K562 (cell line): Measurements from ENCODE around the gene FKBP8.
"Not testable (repeated sequence)": the region's sequence is repeated elsewhere in the genome, so short reads cannot be mapped to it uniquely, and the experiment has no call there.

Experiments used
- MAX ChIP-seq: sonication (generic); formaldehyde crosslinking; IDR thresholded peaks from 2 replicates; pipeline ENCODE4 v1.9.0; 2022; ENCODE audit warnings: mild to moderate bottlenecking, missing genetic modification reagents
- MBD2 ChIP-seq: sonication (generic); IDR thresholded peaks from 2 replicates; pipeline ENCODE4 v1.6.1; 2016; ENCODE audit warnings: low read depth, borderline replicate concordance
- MYC ChIP-seq, 2 experiments: fragments of 250-450 bp in 1 of 2; sonication (Bioruptor Pico) in 1 of 2; IDR thresholded peaks; 2 replicates each; pipeline versions ENCODE4 v1.5.1 to v1.6.1; 2012 to 2021; ENCODE audit warnings: low read depth in 2 of 2, borderline replicate concordance in 1 of 2, improper control_type of control experiment in 1 of 2, low read length in 1 of 2, mild to moderate bottlenecking in 1 of 2, moderate library complexity in 1 of 2
- NR2C2 ChIP-seq, 2 experiments: fragments of 200-800 bp in 1 of 2; sonication (Bioruptor generic) in 1 of 2; sonication (generic) in 1 of 2; formaldehyde crosslinking in 1 of 2; IDR thresholded peaks; 2 replicates each; pipeline versions ENCODE4 v1.6.1 to v1.8.0; 2016 to 2022; ENCODE audit warnings: mild to moderate bottlenecking in 1 of 2, missing compliant biosample characterization in 1 of 2, missing genetic modification characterization in 1 of 2, missing genetic modification reagents in 1 of 2
- POLR2A ChIP-seq: fragments of 450-650 bp; conservative IDR thresholded peaks from 2 replicates; pipeline ENCODE4 v1.6.1; 2016
- RBM17 ChIP-seq: fragments of 200-400 bp; formaldehyde crosslinking; IDR thresholded peaks from 2 replicates; pipeline ENCODE4 v1.6.1; 2017; ENCODE audit warnings: low read depth, mild to moderate bottlenecking, low read length, borderline replicate concordance
- RBM39 ChIP-seq: fragments of 200-400 bp; formaldehyde crosslinking; optimal IDR thresholded peaks from 2 replicates; pipeline ENCODE3; 2018; ENCODE audit warnings: low read depth, low read length
- SIX5 ChIP-seq, 2 experiments: IDR thresholded peaks; 2 replicates each; pipeline ENCODE4 v1.6.1; 2011; ENCODE audit warnings: low read length in 2 of 2, borderline replicate concordance in 1 of 2, low read depth in 1 of 2, mild to moderate bottlenecking in 1 of 2, moderate library complexity in 1 of 2; ENCODE audit not compliant: insufficient read depth in 1 of 2
- STAT5B ChIP-seq: fragments of 250-450 bp; sonication (Bioruptor Pico); IDR thresholded peaks from 2 replicates; pipeline ENCODE4 v1.8.0; 2021; ENCODE audit warnings: mild to moderate bottlenecking, inconsistent platforms
- ZNF121 ChIP-seq: sonication (generic); formaldehyde crosslinking; conservative IDR thresholded peaks from 2 replicates; pipeline ENCODE4 v1.8.0; 2022; ENCODE audit warnings: missing genetic modification reagents

- not testable (repeated sequence) for TF ChIP-seq MAX; SIX5 (IDR thresholded peaks at IDR 0.05; ENCODE audit: borderline replicate concordance in 1 of 2, insufficient read depth in 1 of 2, low read depth in 1 of 2, low read length in 2 of 2); NR2C2 (CRISPR knock-in tag; IDR thresholded peaks at IDR 0.05); NR2C2 (tag; IDR thresholded peaks at IDR 0.05); MYC (IDR thresholded peaks at IDR 0.05; ENCODE audit: low read depth, low read length); MYC (CRISPR knock-in tag; IDR thresholded peaks at IDR 0.05; ENCODE audit: borderline replicate concordance, low read depth); POLR2A; RBM17; MBD2; RBM39; STAT5B
- TF ChIP-seq ZNF121 (CRISPR knock-in tag) = peak; percentile 100
These were observed 20.4 kb downstream of the FKBP8 start for GRCh38 chr19:18522862-18523440.
